SW 1271 (cell line): Measurements from ENCODE around the gene BMP8A.
A peak's percentile ranks its signal among the peaks of the same experiment; 100 is the strongest.
"Not testable (repeated sequence)": the region's sequence is repeated elsewhere in the genome, so short reads cannot be mapped to it uniquely, and the experiment has no call there.

Source experiments
- DNase-seq, 2 experiments: peaks; one replicate each; lab custom pipeline; 2025; lab: John Stamatoyannopoulos, UW

The BMP8A gene

GRCh38 chr1:39507230-39507928 lies 15.9 kb downstream of the BMP8A start:
- DNase-seq, result no peak

- DNase-seq, result no peak
Observed at GRCh38 chr1:39508266-39508665, 16.8 kb downstream of the BMP8A start.

GRCh38 chr1:39508857-39509305 lies 17.4 kb downstream of the BMP8A start:
- no peak for DNase-seq

GRCh38 chr1:39509360-39510009 lies 18.0 kb downstream of the BMP8A start:
- DNase-seq, result no peak

- DNase-seq, result not testable (repeated sequence)
Observed at GRCh38 chr1:39510570-39511186, 19.2 kb downstream of the BMP8A start.

GRCh38 chr1:39511477-39511876 lies 20.0 kb downstream of the BMP8A start:
- DNase-seq, result not testable (repeated sequence)

GRCh38 chr1:39512234-39512847 lies 20.9 kb downstream of the BMP8A start:
- not testable (repeated sequence) for DNase-seq

- DNase-seq, result not testable (repeated sequence)
Observed at GRCh38 chr1:39514710-39515124, 23.3 kb downstream of the BMP8A start.

- DNase-seq, result peak in 1 of 2 experiments; percentile 21
Observed at GRCh38 chr1:39515131-39516086, 24.0 kb downstream of the BMP8A start.

- not testable (repeated sequence) for DNase-seq
Observed at GRCh38 chr1:39516841-39517240, 25.4 kb downstream of the BMP8A start.

- DNase-seq, result not testable (repeated sequence)
Observed at GRCh38 chr1:39517936-39518335, 26.5 kb downstream of the BMP8A start.

- DNase-seq, result not testable (repeated sequence)
Observed at GRCh38 chr1:39519376-39519775, 27.9 kb downstream of the BMP8A start.

- DNase-seq, result not testable (repeated sequence)
Observed at GRCh38 chr1:39522221-39522620, 30.8 kb downstream of the BMP8A start.

GRCh38 chr1:39522661-39523567 lies 31.5 kb downstream of the BMP8A start:
- no peak for DNase-seq

- DNase-seq, result no peak
Observed at GRCh38 chr1:39524171-39524570, 32.7 kb downstream of the BMP8A start.

- DNase-seq, result no peak
Observed at GRCh38 chr1:39524591-39525365, 33.3 kb downstream of the BMP8A start.

GRCh38 chr1:39525366-39526165 lies 34.1 kb downstream of the BMP8A start:
- no peak for DNase-seq

GRCh38 chr1:39526466-39527189 lies 35.2 kb downstream of the BMP8A start:
- no peak for DNase-seq
